Neural progenitor cell (in vitro differentiated cells): ENCODE measurements around the gene SLCO1B3. TPM values are rescaled to one million over a fixed set of nuclear protein-coding genes. Genes with fewer than 3 reads are reported as not detected.
A peak's percentile ranks its signal among the peaks of the same experiment; 100 is the strongest.

Experiments
- DNase-seq: peaks from one replicate; pipeline ENCODE4 v3.0.0-alpha.2; 2016; ENCODE audit warnings: low spot score
- H2AFZ ChIP-seq: fragments of 200-600 bp; sonication (generic); replicated peaks from 2 replicates; pipeline ENCODE4 v1.6.1; 2016; ENCODE audit warnings: antibody characterized with exemption
- H3F3A ChIP-seq: fragments of 200-600 bp; sonication (generic); 2 replicates; pipeline ENCODE4 v1.6.1; 2016; ENCODE audit warnings: antibody characterized with exemption, low read depth
- H3K27ac ChIP-seq: fragments of 200-600 bp; sonication (generic); 2 replicates; pipeline ENCODE4 v1.5.1; 2016; ENCODE audit warnings: mild to moderate bottlenecking
- H3K27me3 ChIP-seq: fragments of 200-600 bp; sonication (generic); 2 replicates; pipeline ENCODE4 v1.6.1; 2016; ENCODE audit warnings: mild to moderate bottlenecking, moderate library complexity
- H3K36me3 ChIP-seq: fragments of 200-600 bp; sonication (generic); 2 replicates; pipeline ENCODE4 v1.5.1; 2016
- H3K4me1 ChIP-seq: fragments of 200-600 bp; sonication (generic); 2 replicates; pipeline ENCODE4 v1.6.1; 2016; ENCODE audit warnings: mixed run types
- H3K4me2 ChIP-seq: fragments of 200-600 bp; sonication (generic); 2 replicates; pipeline ENCODE4 v1.6.1; 2016
- H3K4me3 ChIP-seq: fragments of 200-600 bp; sonication (generic); 2 replicates; pipeline ENCODE4 v1.5.1; 2016
- H3K79me2 ChIP-seq: fragments of 200-600 bp; sonication (generic); 2 replicates; pipeline ENCODE4 v1.6.1; 2016; ENCODE audit warnings: low read depth
- H3K9ac ChIP-seq: fragments of 200-600 bp; sonication (generic); 2 replicates; pipeline ENCODE4 v1.6.1; 2016
- H3K9me3 ChIP-seq: fragments of 200-600 bp; sonication (generic); 2 replicates; pipeline ENCODE4 v1.5.1; 2016; ENCODE audit warnings: low read depth
- H4K20me1 ChIP-seq: fragments of 200-600 bp; sonication (generic); 2 replicates; pipeline ENCODE4 v1.6.1; 2016; ENCODE audit warnings: low read depth
- H3K27ac Mint-ChIP-seq: 3 replicates; pipeline ENCODE4 v1.8.0; 2021; ENCODE audit warnings: mixed read lengths
- H3K27me3 Mint-ChIP-seq: 2 replicates; pipeline ENCODE4 v1.8.0; 2022; ENCODE audit warnings: low read depth, mild to moderate bottlenecking, inconsistent platforms, moderate library complexity, mixed read lengths; ENCODE audit not compliant: insufficient read depth
- H3K36me3 Mint-ChIP-seq: 3 replicates; pipeline ENCODE4 v1.8.0; 2021; ENCODE audit warnings: mixed read lengths
- H3K4me1 Mint-ChIP-seq: 3 replicates; pipeline ENCODE4 v1.8.0; 2021; ENCODE audit warnings: mixed read lengths
- H3K4me3 Mint-ChIP-seq: 3 replicates; pipeline ENCODE4 v1.8.0; 2021; ENCODE audit warnings: mild to moderate bottlenecking, moderate library complexity, mixed read lengths
- H3K9me3 Mint-ChIP-seq: 3 replicates; pipeline ENCODE4 v1.8.0; 2020; ENCODE audit warnings: mixed read lengths
- CTCF ChIP-seq: fragments of 200-600 bp; sonication (generic); IDR thresholded peaks from 2 replicates; pipeline ENCODE4 v1.5.1; 2017; ENCODE audit warnings: antibody characterized with exemption, mild to moderate bottlenecking
- EZH2 ChIP-seq: fragments of 200-600 bp; sonication (generic); IDR thresholded peaks from 2 replicates; pipeline ENCODE4 v1.6.1; 2017; ENCODE audit warnings: antibody characterized with exemption, mild to moderate bottlenecking, moderate library complexity
- EZH2phosphoT487 ChIP-seq: fragments of 200-600 bp; sonication (generic); IDR thresholded peaks from 2 replicates; pipeline ENCODE4 v1.6.1; 2017; ENCODE audit warnings: antibody characterized with exemption
- total RNA-seq: library from RNA; depleted of rRNA; stranded (reverse); fragments of >200 nt; gene quantifications from 2 replicates; pipeline ENCODE4 v1.2.3, GENCODE V29; 2015; ENCODE audit warnings: low replicate concordance

The SLCO1B3 gene
- total RNA-seq, 1 donor from 2014 or later, result not detected

- H3K4me1 Mint-ChIP-seq, result no peaks in the 10 kb centered on the region
- no peak overlapping the region for H3K27ac Mint-ChIP-seq
- H3K36me3 ChIP-seq, result no peaks in the 10 kb centered on the region
- no peaks in the 10 kb centered on the region for H3K36me3 Mint-ChIP-seq
- no peak overlapping the region for H3K9ac ChIP-seq
- no peak overlapping the region for H3K4me3 Mint-ChIP-seq
- H3K4me3 ChIP-seq, result no peak overlapping the region
- TF ChIP-seq CTCF (peak; percentile 11), EZH2phosphoT487 (no peak), EZH2 (no peak)
- H3K4me2 ChIP-seq, result no peak overlapping the region
- H3K4me1 ChIP-seq, result no peaks in the 10 kb centered on the region
- no peaks in the 10 kb centered on the region for H4K20me1 ChIP-seq
- no peaks in the 10 kb centered on the region for H3K79me2 ChIP-seq
- no peak overlapping the region for H2AFZ ChIP-seq
- H3K9me3 Mint-ChIP-seq, result no peaks in the 10 kb centered on the region
- H3K27me3 Mint-ChIP-seq, result no peaks in the 10 kb centered on the region
- peak; percentile 2 for DNase-seq
- no peaks in the 10 kb centered on the region for H3F3A ChIP-seq
- H3K27ac ChIP-seq, result no peak overlapping the region
- no peaks in the 10 kb centered on the region for H3K27me3 ChIP-seq
- H3K9me3 ChIP-seq, result no peaks in the 10 kb centered on the region
These were observed 52.6 kb downstream of the SLCO1B3 start for GRCh38 chr12:20863056-20863455.

- Histone ChIP-seq H3K79me2 (no peaks in the 10 kb centered on the region), H3K4me3 (no peak overlapping the region), H3K36me3 (no peaks in the 10 kb centered on the region), H4K20me1 (no peaks in the 10 kb centered on the region), H3F3A (no peaks in the 10 kb centered on the region), H3K27me3 (no peaks in the 10 kb centered on the region), H3K9ac (no peak overlapping the region), H3K4me2 (no peak overlapping the region), H3K27ac (no peak overlapping the region), H3K9me3 (no peaks in the 10 kb centered on the region), H2AFZ (no peak overlapping the region), H3K4me1 (no peaks in the 10 kb centered on the region)
- Mint-ChIP-seq H3K4me1 (peaks cover 2% of the 10 kb centered on the region), H3K9me3 (peaks cover 2% of the 10 kb centered on the region), H3K4me3 (no peak overlapping the region), H3K36me3 (no peaks in the 10 kb centered on the region), H3K27ac (no peak overlapping the region), H3K27me3 (no peaks in the 10 kb centered on the region)
- no peak for DNase-seq
- TF ChIP-seq EZH2 (no peak), CTCF (no peak), EZH2phosphoT487 (no peak)
These were observed 55.4 kb downstream of the SLCO1B3 start for GRCh38 chr12:20865873-20866272.

GRCh38 chr12:20868277-20868676 lies 57.8 kb downstream of the SLCO1B3 start:
- TF ChIP-seq CTCF (no peak), EZH2phosphoT487 (no peak), EZH2 (no peak)
- Histone ChIP-seq H3F3A (no peaks in the 10 kb centered on the region), H3K9me3 (no peaks in the 10 kb centered on the region), H3K4me2 (no peak overlapping the region), H3K36me3 (no peaks in the 10 kb centered on the region), H2AFZ (no peak overlapping the region), H3K4me3 (no peak overlapping the region), H3K27ac (no peak overlapping the region), H3K9ac (no peak overlapping the region), H3K79me2 (no peaks in the 10 kb centered on the region), H3K4me1 (no peaks in the 10 kb centered on the region), H4K20me1 (no peaks in the 10 kb centered on the region), H3K27me3 (no peaks in the 10 kb centered on the region)
- no peaks in the 10 kb centered on the region for H3K36me3 Mint-ChIP-seq
- peaks cover 2% of the 10 kb centered on the region for H3K4me1 Mint-ChIP-seq
- peak overlapping the region; percentile 43 for H3K27ac Mint-ChIP-seq
- no peaks in the 10 kb centered on the region for H3K27me3 Mint-ChIP-seq
- peaks cover 2% of the 10 kb centered on the region for H3K9me3 Mint-ChIP-seq
- no peak for DNase-seq
- no peak overlapping the region for H3K4me3 Mint-ChIP-seq
